ENCODE data around the gene BSN.

DNA sequence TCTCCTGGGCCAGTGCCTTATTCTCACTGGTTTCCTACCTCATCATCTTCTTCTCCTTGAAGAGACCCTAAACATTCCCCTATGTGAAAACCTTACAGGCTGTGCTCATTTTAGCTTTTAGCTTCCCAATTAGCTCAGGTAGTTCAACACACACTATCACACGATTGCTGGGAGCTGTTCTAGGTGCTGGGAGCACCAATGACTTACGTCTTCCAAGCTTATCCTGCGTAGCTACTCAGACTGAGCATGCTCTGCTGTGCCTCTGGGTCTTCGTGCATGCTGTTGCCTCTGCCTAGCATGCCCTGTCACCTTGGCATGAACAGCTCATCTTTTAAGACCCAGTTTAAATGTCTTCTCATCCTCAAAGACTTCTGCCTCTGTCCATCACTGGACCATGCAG lies 64.1 kb downstream of the BSN start:
- TF ChIP-seq NFIC (IDR thresholded peaks at IDR 0.05) (no peak), EP300 (IDR thresholded peaks at IDR 0.05; ENCODE audit: borderline replicate concordance) (no peak), RAD21 (IDR thresholded peaks at IDR 0.05; ENCODE audit: low read depth) (no peak), YY1 (IDR thresholded peaks at IDR 0.05; ENCODE audit: low read depth) (no peak)
- TF ChIP-seq, protein P1, sequence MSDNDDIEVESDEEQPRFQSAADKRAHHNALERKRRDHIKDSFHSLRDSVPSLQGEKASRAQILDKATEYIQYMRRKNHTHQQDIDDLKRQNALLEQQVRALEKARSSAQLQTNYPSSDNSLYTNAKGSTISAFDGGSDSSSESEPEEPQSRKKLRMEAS (IDR thresholded peaks at IDR 0.05) = no peak
